ENCODE data around the gene ITGBL1. TPM values are rescaled to one million over a fixed set of nuclear protein-coding genes. Genes with fewer than 3 reads are reported as not detected.
A peak's percentile ranks its signal among the peaks of the same experiment; 100 is the strongest.

The ITGBL1 gene
- polyA plus RNA-seq, 1 experiment, result 73.7 TPM

DNA sequence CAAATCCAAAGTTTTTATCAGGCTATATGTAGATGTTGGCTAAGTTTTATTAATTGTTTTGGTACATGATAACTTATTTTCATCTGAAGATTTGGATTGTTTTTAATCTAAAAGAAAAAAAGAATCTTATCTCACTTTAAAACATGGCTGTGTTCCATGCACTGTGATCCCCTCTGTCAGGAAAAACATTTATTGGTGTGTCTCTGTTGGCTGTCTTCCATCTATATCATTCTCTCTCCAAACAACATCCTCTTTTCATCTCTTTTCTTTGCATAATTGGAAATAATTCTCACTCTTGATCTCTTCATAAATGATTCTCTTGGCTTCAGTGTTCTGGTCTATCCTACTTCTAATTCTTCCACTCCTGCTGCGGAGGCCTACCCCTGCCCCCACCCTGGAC is 40.4 kb upstream of the ITGBL1 start:
- Histone ChIP-seq H3K27me3 (ENCODE audit: control insufficient read depth, insufficient read depth, low read length) (no peaks in the 10 kb centered on the region), H3K4me3 (ENCODE audit: low read depth, low read length) (no peak overlapping the region), H3K36me3 (ENCODE audit: control insufficient read depth, insufficient read depth, low read length) (no peaks in the 10 kb centered on the region)
- TF ChIP-seq, protein P1, sequence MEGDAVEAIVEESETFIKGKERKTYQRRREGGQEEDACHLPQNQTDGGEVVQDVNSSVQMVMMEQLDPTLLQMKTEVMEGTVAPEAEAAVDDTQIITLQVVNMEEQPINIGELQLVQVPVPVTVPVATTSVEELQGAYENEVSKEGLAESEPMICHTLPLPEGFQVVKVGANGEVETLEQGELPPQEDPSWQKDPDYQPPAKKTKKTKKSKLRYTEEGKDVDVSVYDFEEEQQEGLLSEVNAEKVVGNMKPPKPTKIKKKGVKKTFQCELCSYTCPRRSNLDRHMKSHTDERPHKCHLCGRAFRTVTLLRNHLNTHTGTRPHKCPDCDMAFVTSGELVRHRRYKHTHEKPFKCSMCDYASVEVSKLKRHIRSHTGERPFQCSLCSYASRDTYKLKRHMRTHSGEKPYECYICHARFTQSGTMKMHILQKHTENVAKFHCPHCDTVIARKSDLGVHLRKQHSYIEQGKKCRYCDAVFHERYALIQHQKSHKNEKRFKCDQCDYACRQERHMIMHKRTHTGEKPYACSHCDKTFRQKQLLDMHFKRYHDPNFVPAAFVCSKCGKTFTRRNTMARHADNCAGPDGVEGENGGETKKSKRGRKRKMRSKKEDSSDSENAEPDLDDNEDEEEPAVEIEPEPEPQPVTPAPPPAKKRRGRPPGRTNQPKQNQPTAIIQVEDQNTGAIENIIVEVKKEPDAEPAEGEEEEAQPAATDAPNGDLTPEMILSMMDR (IDR thresholded peaks at IDR 0.05; ENCODE audit: insufficient read depth, low read depth, low read length), result no peak
- ChIA-PET POLR2A (no interaction called here), CTCF (no interaction called here)
- no peak for DNase-seq (ENCODE audit: low read depth)

- no peaks in the 10 kb centered on the region for H3K27me3 ChIP-seq (ENCODE audit: control insufficient read depth, insufficient read depth, low read length)
- ChIA-PET CTCF (interaction anchor here (1.1 to 1.7 kb wide), 2 partner anchors 7 to 12 kb away, joined by 3 to 6 read pairs; no protein-coding TSS in a partner anchor), POLR2A (no interaction called here)
- no peaks in the 10 kb centered on the region for H3K36me3 ChIP-seq (ENCODE audit: control insufficient read depth, insufficient read depth, low read length)
- TF ChIP-seq, protein P1 (IDR thresholded peaks at IDR 0.05; ENCODE audit: insufficient read depth, low read depth, low read length), result no peak
- no peak for DNase-seq (ENCODE audit: low read depth)
- H3K4me3 ChIP-seq (ENCODE audit: low read depth, low read length), result peak overlapping the region; percentile 56
Measured at GRCh38 chr13:101415358-101416174, 36.9 kb upstream of the ITGBL1 start.

DNA sequence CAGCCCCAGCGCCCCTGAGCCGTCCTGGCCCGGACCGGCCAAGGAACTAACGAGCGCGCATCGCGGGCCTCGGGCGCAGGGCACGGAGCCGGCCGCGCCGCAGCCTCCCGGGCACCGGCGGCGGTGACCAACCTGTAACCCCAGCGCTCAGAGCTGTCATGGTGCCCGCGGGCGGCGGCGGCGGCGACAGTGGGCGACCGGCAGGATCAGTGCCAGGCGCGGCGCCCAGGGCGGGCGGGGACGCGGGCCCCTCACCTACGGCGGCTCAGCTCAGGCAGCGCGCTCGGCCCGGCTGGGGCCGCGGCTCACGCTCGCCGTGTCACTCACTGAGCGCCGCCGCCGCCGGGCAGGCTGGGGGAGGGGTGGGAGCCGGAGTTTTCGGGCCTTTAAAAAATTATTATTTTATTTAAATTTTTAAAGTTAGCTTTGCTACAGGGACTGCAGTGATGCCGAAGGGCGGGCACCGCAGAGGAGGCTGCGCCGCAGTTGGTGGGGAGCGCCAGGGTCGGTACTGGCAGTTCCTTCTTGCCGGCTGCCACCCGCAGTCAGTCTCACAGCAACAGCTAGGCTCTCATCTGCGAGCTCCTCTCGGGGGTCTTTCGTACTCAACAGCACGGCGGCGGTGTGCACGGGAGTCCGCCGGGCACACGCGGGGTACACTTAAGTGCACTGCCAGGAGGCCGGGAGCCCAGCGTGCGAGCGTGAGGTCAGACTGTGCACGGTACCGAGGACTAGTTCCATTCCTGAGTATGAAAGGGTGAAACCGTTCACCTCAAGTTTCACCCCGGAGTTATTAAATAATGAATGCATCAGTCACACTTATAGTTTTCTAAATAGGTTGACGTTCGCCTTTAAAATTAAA is 36.1 kb upstream of the ITGBL1 start, which contains the start of gene NALCN:
Gene NALCN (minus strand): TSS at position 328 of the 862 bp plus-strand sequence. CDS start 17,382 bp downstream, outside the sequence.
- no peak for DNase-seq (ENCODE audit: low read depth)
- POLR2A ChIA-PET, result no interaction called here

GRCh38 chr13:101417043-101417406 is 35.5 kb upstream of the ITGBL1 start:
- ChIA-PET POLR2A (interaction anchor here (0.7 kb wide), 1 partner anchor 267 kb away, joined by 3 read pairs; no protein-coding TSS in a partner anchor), CTCF (interaction anchor here (1.1 to 1.7 kb wide), 2 partner anchors 9 to 10 kb away, joined by 3 to 6 read pairs; no protein-coding TSS in a partner anchor)
- Histone ChIP-seq H3K27me3 (ENCODE audit: control insufficient read depth, insufficient read depth, low read length) (no peaks in the 10 kb centered on the region), H3K4me3 (ENCODE audit: low read depth, low read length) (no peak overlapping the region; the same call in 1 of the 2 replicates), H3K36me3 (ENCODE audit: control insufficient read depth, insufficient read depth, low read length) (no peaks in the 10 kb centered on the region)
- TF ChIP-seq, protein P1 (IDR thresholded peaks at IDR 0.05; ENCODE audit: insufficient read depth, low read depth, low read length), result no peak
- DNase-seq (ENCODE audit: low read depth), result no peak

More for the DNA sequence above, 36.1 kb upstream of the ITGBL1 start, which contains the start of gene NALCN:
- Histone ChIP-seq H3K4me3 (ENCODE audit: low read depth, low read length) (peak within 1 kb of the TSS; percentile 56), H3K27me3 (ENCODE audit: control insufficient read depth, insufficient read depth, low read length) (no peaks in the 10 kb centered on the region), H3K36me3 (ENCODE audit: control insufficient read depth, insufficient read depth, low read length) (no peaks in the 10 kb centered on the region)
- CTCF ChIA-PET, result interaction anchor here (1.1 to 1.7 kb wide), 2 partner anchors 8 to 11 kb away, joined by 3 to 6 read pairs; no protein-coding TSS in a partner anchor
- TF ChIP-seq, protein P1 (IDR thresholded peaks at IDR 0.05; ENCODE audit: insufficient read depth, low read depth, low read length), result no peak
